Measurements from ENCODE around the gene LRRC17.

Gene LRRC17

GRCh38 chr7:102869195-102869594 lies 43.6 kb upstream of the LRRC17 start:
- TF ChIP-seq ZNF140 (tag by site-specific recombination; IDR thresholded peaks at IDR 0.05) (no peak), BCL6B (tag by site-specific recombination; IDR thresholded peaks at IDR 0.05) (peak; percentile 42; the same call in 1 of the 2 replicates), HOXA7 (CRISPR knock-in tag; IDR thresholded peaks at IDR 0.05; ENCODE audit: borderline replicate concordance) (no peak), ZNF10 (tag by site-specific recombination; IDR thresholded peaks at IDR 0.05) (no peak)
- Histone ChIP-seq H3K4me1 (ENCODE audit: control insufficient read depth, insufficient read depth, low read length) (no peaks in the 10 kb centered on the region), H3K9me3 (ENCODE audit: control insufficient read depth, insufficient read depth, low read depth, low read length) (no peaks in the 10 kb centered on the region), H3K36me3 (ENCODE audit: control insufficient read depth in 2 of 2, insufficient read depth in 1 of 2, low read length in 2 of 2) (no peaks in the 10 kb centered on the region), H3K27ac (ENCODE audit: extremely low read depth, low read depth, low read length) (no peak overlapping the region), H3K4me3 (ENCODE audit: low read depth, low read length) (no peak overlapping the region)
- ChIA-PET CTCF (no interaction called here), POLR2A (no interaction called here)

GRCh38 chr7:102872460-102872859 lies 40.3 kb upstream of the LRRC17 start:
- H3K27ac ChIP-seq (ENCODE audit: extremely low read depth, low read depth, low read length), result no peak overlapping the region
- ChIA-PET CTCF (interaction anchor here (1.3 kb wide), 1 partner anchor 14 kb away, joined by 4 read pairs; no protein-coding TSS in a partner anchor), POLR2A (no interaction called here)
- H3K4me1 ChIP-seq (ENCODE audit: control insufficient read depth, insufficient read depth, low read length), result no peaks in the 10 kb centered on the region
- H3K4me3 ChIP-seq (ENCODE audit: low read depth, low read length), result no peak overlapping the region
- no peaks in the 10 kb centered on the region for H3K9me3 ChIP-seq (ENCODE audit: control insufficient read depth, insufficient read depth, low read depth, low read length)
- TF ChIP-seq KLF7 (tag by site-specific recombination; IDR thresholded peaks at IDR 0.05; ENCODE audit: borderline replicate concordance) (no peak), ZNF555 (tag by site-specific recombination; conservative IDR thresholded peaks at IDR 0.05) (no peak), PATZ1 (tag by site-specific recombination; IDR thresholded peaks at IDR 0.05) (no peak), MZF1 (tag by site-specific recombination; IDR thresholded peaks at IDR 0.05; ENCODE audit: borderline replicate concordance) (no peak), ZNF266 (tag by site-specific recombination; IDR thresholded peaks at IDR 0.05; ENCODE audit: low read depth) (no peak), ZNF621 (tag by site-specific recombination; IDR thresholded peaks at IDR 0.05) (no peak), ZNF248 (tag by site-specific recombination; IDR thresholded peaks at IDR 0.05) (no peak), ZFP3 (tag by site-specific recombination; IDR thresholded peaks at IDR 0.05; ENCODE audit: low read depth) (no peak), BCL11B (tag by site-specific recombination; IDR thresholded peaks at IDR 0.05; ENCODE audit: low read depth) (no peak)
- H3K36me3 ChIP-seq (ENCODE audit: control insufficient read depth in 2 of 2, insufficient read depth in 1 of 2, low read length in 2 of 2), result no peaks in the 10 kb centered on the region

- Histone ChIP-seq H3K4me1 (ENCODE audit: control insufficient read depth, insufficient read depth, low read length) (no peaks in the 10 kb centered on the region), H3K9me3 (ENCODE audit: control insufficient read depth, insufficient read depth, low read depth, low read length) (no peaks in the 10 kb centered on the region), H3K27ac (ENCODE audit: extremely low read depth, low read depth, low read length) (no peak overlapping the region), H3K36me3 (ENCODE audit: control insufficient read depth in 2 of 2, insufficient read depth in 1 of 2, low read length in 2 of 2) (no peaks in the 10 kb centered on the region), H3K4me3 (ENCODE audit: low read depth, low read length) (no peak overlapping the region)
- POLR2A ChIA-PET, result no interaction called here
- CTCF ChIA-PET, result interaction anchor here (0.8 to 1.3 kb wide), 2 partner anchors 9 to 13 kb away, joined by 3 to 4 read pairs; no protein-coding TSS in a partner anchor
- TF ChIP-seq ZBTB11 (tag by site-specific recombination; conservative IDR thresholded peaks at IDR 0.05; ENCODE audit: low read depth) (no peak), ZNF335 (tag by site-specific recombination; conservative IDR thresholded peaks at IDR 0.05) (no peak), ZNF302 (tag by site-specific recombination; IDR thresholded peaks at IDR 0.05; ENCODE audit: low read depth) (no peak), ZNF660 (tag by site-specific recombination; IDR thresholded peaks at IDR 0.05) (no peak), SCRT2 (tag by site-specific recombination; IDR thresholded peaks at IDR 0.05) (no peak), ZNF138 (tag by site-specific recombination; IDR thresholded peaks at IDR 0.05; ENCODE audit: borderline replicate concordance) (no peak), ZNF2 (tag by site-specific recombination; IDR thresholded peaks at IDR 0.05) (no peak), ZNF768 (tag by site-specific recombination; IDR thresholded peaks at IDR 0.05) (no peak), ZBTB26 (tag by site-specific recombination; optimal IDR thresholded peaks at IDR 0.05) (no peak), ZNF24 (tag by site-specific recombination; IDR thresholded peaks at IDR 0.05) (no peak), ZNF561 (tag by site-specific recombination; IDR thresholded peaks at IDR 0.05; ENCODE audit: borderline replicate concordance) (no peak), ZFP69B (tag by site-specific recombination; IDR thresholded peaks at IDR 0.05) (no peak)
These were observed 39.2 kb upstream of the LRRC17 start for GRCh38 chr7:102873470-102874165.

Measured in HEK293 (cell line).